SK-N-SH (cell line): ENCODE measurements around the gene ARHGEF11. TPM values are rescaled to one million over a fixed set of nuclear protein-coding genes. Genes with fewer than 3 reads are reported as not detected.

Experiments
- CTCF ChIA-PET: fragments of 300-600, 350-600 bp; formaldehyde crosslinking; extraction: SDS; loops from one replicate; lab custom pipeline; 2021; lab: Yijun Ruan, JAX
- POLR2A ChIA-PET: fragments of 350-600 bp; sonication (Branson Sonifier 250); formaldehyde crosslinking; extraction: SDS; loops from one replicate; lab custom pipeline; 2020; ENCODE audit warnings: antibody characterized with exemption, inconsistent platforms; lab: Yijun Ruan, JAX
- DNase-seq: peaks from one replicate; pipeline ENCODE4 v3.0.0; 2012
- H2AFZ ChIP-seq: fragments of 200-600 bp; sonication (generic); 2 replicates; pipeline ENCODE4 v1.8.1; 2016; ENCODE audit warnings: antibody characterized with exemption, mild to moderate bottlenecking, low read depth
- H3F3A ChIP-seq: fragments of 200-600 bp; sonication (generic); replicated peaks from 2 replicates; pipeline ENCODE3; 2016; ENCODE audit warnings: antibody characterized with exemption, mild to moderate bottlenecking; ENCODE audit not compliant: insufficient read depth
- H3K27ac ChIP-seq, 2 experiments: fragments of 200-500 bp in 1 of 2; fragments of 200-600 bp in 1 of 2; sonication (Bioruptor generic) in 1 of 2; sonication (generic), shearing (Covaris generic) in 1 of 2; 2 replicates each; pipeline versions ENCODE4 v1.5.1 to v1.6.1; 2014 to 2016; ENCODE audit warnings: low read depth in 2 of 2, inconsistent platforms in 1 of 2, low read length in 1 of 2, mild to moderate bottlenecking in 1 of 2, mixed read lengths in 1 of 2
- H3K27me3 ChIP-seq: fragments of 200-600 bp; sonication (generic), shearing (Covaris generic); 2 replicates; pipeline ENCODE4 v1.6.1; 2016; ENCODE audit warnings: mixed run types; ENCODE audit not compliant: insufficient read depth
- H3K36me3 ChIP-seq, 2 experiments: fragments of 200-500 bp in 1 of 2; fragments of 200-600 bp in 1 of 2; sonication (Bioruptor generic) in 1 of 2; sonication (generic) in 1 of 2; replicated peaks in 1 of 2; 2 replicates each; pipeline versions ENCODE3 to v1.5.1; 2014 to 2016; ENCODE audit warnings: low read length in 1 of 2, mild to moderate bottlenecking in 1 of 2; ENCODE audit not compliant: insufficient read depth in 2 of 2, control insufficient read depth in 1 of 2
- H3K4me1 ChIP-seq, 2 experiments: fragments of 200-500 bp in 1 of 2; fragments of 200-600 bp in 1 of 2; sonication (Bioruptor generic) in 1 of 2; sonication (generic), shearing (Covaris generic) in 1 of 2; 2 replicates each; pipeline versions ENCODE4 v1.5.1 to v1.6.1; 2014 to 2016; ENCODE audit warnings: low read depth in 1 of 2, low read length in 1 of 2, mixed run types in 1 of 2; ENCODE audit not compliant: insufficient read depth in 2 of 2, control insufficient read depth in 1 of 2
- H3K4me2 ChIP-seq: fragments of 200-600 bp; sonication (generic), shearing (Covaris generic); 2 replicates; pipeline ENCODE4 v1.6.1; 2017; ENCODE audit warnings: mixed run types
- H3K4me3 ChIP-seq, 2 experiments: fragments of 200-500 bp in 1 of 2; fragments of 200-600 bp in 1 of 2; sonication (Bioruptor generic) in 1 of 2; sonication (generic), shearing (Covaris generic) in 1 of 2; 2 replicates each; pipeline versions ENCODE4 v1.5.1 to v1.8.1; 2014 to 2016; ENCODE audit warnings: low read depth in 2 of 2, inconsistent platforms in 1 of 2, low read length in 1 of 2, mild to moderate bottlenecking in 1 of 2, mixed read lengths in 1 of 2, moderate library complexity in 1 of 2
- H3K79me2 ChIP-seq: fragments of 200-600 bp; sonication (generic); 2 replicates; pipeline ENCODE4 v1.8.1; 2017; ENCODE audit warnings: mild to moderate bottlenecking; ENCODE audit not compliant: insufficient read depth
- H3K9ac ChIP-seq: fragments of 200-600 bp; sonication (generic); 2 replicates; pipeline ENCODE4 v1.6.1; 2017; ENCODE audit warnings: mixed run types
- H3K9me2 ChIP-seq: fragments of 200-600 bp; sonication (generic); 2 replicates; pipeline ENCODE4 v1.6.1; 2017; ENCODE audit warnings: mixed run types
- H3K9me3 ChIP-seq: fragments of 200-600 bp; sonication (generic); 2 replicates; pipeline ENCODE4 v1.6.1; 2017; ENCODE audit warnings: mixed run types, mild to moderate bottlenecking, moderate library complexity
- H4K20me1 ChIP-seq: fragments of 200-600 bp; sonication (generic); 2 replicates; pipeline ENCODE4 v1.6.1; 2017; ENCODE audit warnings: mild to moderate bottlenecking, mixed run types; ENCODE audit not compliant: insufficient read depth
- ELF1 ChIP-seq: IDR thresholded peaks from 2 replicates; pipeline ENCODE4 v1.4.0; 2012
- FOSL2 ChIP-seq: IDR thresholded peaks from 2 replicates; pipeline ENCODE4 v1.4.0; 2012; ENCODE audit warnings: low read depth, mild to moderate bottlenecking, moderate library complexity, borderline replicate concordance
- GATA2 ChIP-seq: sonication (generic); formaldehyde crosslinking; IDR thresholded peaks from 2 replicates; pipeline ENCODE4 v1.5.0; 2020; ENCODE audit warnings: mild to moderate bottlenecking, missing genetic modification reagents
- JUND ChIP-seq: IDR thresholded peaks from 2 replicates; pipeline ENCODE4 v1.4.0; 2012
- MXI1 ChIP-seq: IDR thresholded peaks from 2 replicates; pipeline ENCODE4 v1.6.1; 2012; ENCODE audit warnings: mild to moderate bottlenecking, low read depth, low read length, improper control_type of control experiment
- RFX5 ChIP-seq: IDR thresholded peaks from 2 replicates; pipeline ENCODE4 v1.6.1; 2012; ENCODE audit warnings: mild to moderate bottlenecking, improper control_type of control experiment, low read length
- RXRA ChIP-seq: IDR thresholded peaks from 2 replicates; pipeline ENCODE4 v1.4.0; 2012; ENCODE audit warnings: low read depth, mild to moderate bottlenecking, borderline replicate concordance
- SIN3A ChIP-seq: IDR thresholded peaks from 2 replicates; pipeline ENCODE4 v1.6.1; 2012; ENCODE audit warnings: low read depth, mild to moderate bottlenecking, low read length, moderate library complexity, borderline replicate concordance
- TAF1 ChIP-seq: IDR thresholded peaks from 2 replicates; pipeline ENCODE4 v1.6.1; 2012; ENCODE audit warnings: low read depth, mild to moderate bottlenecking, low read length, moderate library complexity, borderline replicate concordance
- TCF12 ChIP-seq: IDR thresholded peaks from 2 replicates; pipeline ENCODE4 v1.4.0; 2012
- WGBS: methylation state at CpG from one replicate; pipeline ENCODE4 v1.1.6; 2017; ENCODE audit warnings: low lambda C conversion rate; 5-methylcytosine and 5-hydroxymethylcytosine counted together
- polyA plus RNA-seq, 3 experiments: library from polyadenylated mRNA; depleted of rRNA; stranded (reverse); fragments of >200 nt; gene quantifications; 2 replicates each; pipeline ENCODE4 v1.2.3, GENCODE V29; 2012
- TF ChIP-seq, protein P1 (sequence below): fragments of 200-600 bp; sonication (generic); IDR thresholded peaks from 2 replicates; pipeline ENCODE4 v1.6.1; 2017; ENCODE audit warnings: antibody characterized with exemption, mild to moderate bottlenecking, moderate library complexity
- TF ChIP-seq, protein P2 (sequence below): fragments of 150-350 bp; IDR thresholded peaks from 2 replicates; pipeline ENCODE4 v1.6.1; 2017; ENCODE audit warnings: antibody characterized with exemption, low read length, low read depth, borderline replicate concordance
- TF ChIP-seq, protein P3 (sequence below): IDR thresholded peaks from 2 replicates; pipeline ENCODE4 v1.4.0; 2012; ENCODE audit warnings: low read depth, borderline replicate concordance

The ARHGEF11 gene
- polyA plus RNA-seq, 1 of the 3 experiments (the other 2 are of a cell fraction) = 19.0 TPM

DNA sequence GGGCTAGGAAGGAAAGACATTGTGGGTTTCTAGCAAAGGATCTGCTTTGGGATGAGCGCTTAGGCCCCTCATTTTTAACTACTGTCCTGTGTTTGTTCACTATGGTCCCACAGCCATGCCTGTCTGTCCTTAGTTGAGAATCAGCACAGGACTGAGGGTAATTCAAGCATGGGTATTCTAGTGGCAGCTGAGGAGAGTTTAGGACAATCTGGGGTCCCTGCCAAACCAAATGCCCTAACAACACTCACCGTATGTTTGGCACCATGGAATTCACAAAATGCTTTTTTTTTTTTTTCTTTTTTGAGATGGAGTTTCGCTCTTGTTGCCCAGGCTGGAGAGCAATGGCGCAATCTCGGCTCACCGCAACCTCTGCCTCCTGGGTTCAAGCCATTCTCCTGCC is 10.4 kb downstream of the ARHGEF11 start:
- H3K4me2 ChIP-seq = no peak overlapping the region
- peaks cover 60% of the 10 kb centered on the region for H3K79me2 ChIP-seq
- no peak for TF ChIP-seq SIN3A
- TF ChIP-seq, protein P1, sequence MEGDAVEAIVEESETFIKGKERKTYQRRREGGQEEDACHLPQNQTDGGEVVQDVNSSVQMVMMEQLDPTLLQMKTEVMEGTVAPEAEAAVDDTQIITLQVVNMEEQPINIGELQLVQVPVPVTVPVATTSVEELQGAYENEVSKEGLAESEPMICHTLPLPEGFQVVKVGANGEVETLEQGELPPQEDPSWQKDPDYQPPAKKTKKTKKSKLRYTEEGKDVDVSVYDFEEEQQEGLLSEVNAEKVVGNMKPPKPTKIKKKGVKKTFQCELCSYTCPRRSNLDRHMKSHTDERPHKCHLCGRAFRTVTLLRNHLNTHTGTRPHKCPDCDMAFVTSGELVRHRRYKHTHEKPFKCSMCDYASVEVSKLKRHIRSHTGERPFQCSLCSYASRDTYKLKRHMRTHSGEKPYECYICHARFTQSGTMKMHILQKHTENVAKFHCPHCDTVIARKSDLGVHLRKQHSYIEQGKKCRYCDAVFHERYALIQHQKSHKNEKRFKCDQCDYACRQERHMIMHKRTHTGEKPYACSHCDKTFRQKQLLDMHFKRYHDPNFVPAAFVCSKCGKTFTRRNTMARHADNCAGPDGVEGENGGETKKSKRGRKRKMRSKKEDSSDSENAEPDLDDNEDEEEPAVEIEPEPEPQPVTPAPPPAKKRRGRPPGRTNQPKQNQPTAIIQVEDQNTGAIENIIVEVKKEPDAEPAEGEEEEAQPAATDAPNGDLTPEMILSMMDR = no peak
- TF ChIP-seq ELF1 = no peak
- no peak for TF ChIP-seq RXRA
- no peak for TF ChIP-seq MXI1
- TF ChIP-seq TAF1 = no peak
- TF ChIP-seq, all 33 proteins: peak for 0
- Histone ChIP-seq H3K9ac (no peak overlapping the region), H2AFZ (no peak overlapping the region), H3K9me3 (no peaks in the 10 kb centered on the region), H3F3A (no peaks in the 10 kb centered on the region), H3K4me1 (peaks cover 0 to 14% of the 10 kb centered on the region in 2 experiments; a peak in 1 of 4 replicates), H3K9me2 (no peaks in the 10 kb centered on the region), H4K20me1 (peaks cover 47% of the 10 kb centered on the region), H3K27ac (no peak overlapping the region), H3K36me3 (peaks cover 0 to 3% of the 10 kb centered on the region in 2 experiments), H3K4me3 (no peak overlapping the region), H3K27me3 (no peaks in the 10 kb centered on the region)
- POLR2A ChIA-PET = no interaction called here
- WGBS = 93% methylated on average over 6 of the region's 6 CpGs
- CTCF ChIA-PET = interaction anchor here (0.6 kb wide), 1 partner anchor 24 kb away, joined by 3 read pairs; no protein-coding TSS in a partner anchor
- DNase-seq = no peak

DNA sequence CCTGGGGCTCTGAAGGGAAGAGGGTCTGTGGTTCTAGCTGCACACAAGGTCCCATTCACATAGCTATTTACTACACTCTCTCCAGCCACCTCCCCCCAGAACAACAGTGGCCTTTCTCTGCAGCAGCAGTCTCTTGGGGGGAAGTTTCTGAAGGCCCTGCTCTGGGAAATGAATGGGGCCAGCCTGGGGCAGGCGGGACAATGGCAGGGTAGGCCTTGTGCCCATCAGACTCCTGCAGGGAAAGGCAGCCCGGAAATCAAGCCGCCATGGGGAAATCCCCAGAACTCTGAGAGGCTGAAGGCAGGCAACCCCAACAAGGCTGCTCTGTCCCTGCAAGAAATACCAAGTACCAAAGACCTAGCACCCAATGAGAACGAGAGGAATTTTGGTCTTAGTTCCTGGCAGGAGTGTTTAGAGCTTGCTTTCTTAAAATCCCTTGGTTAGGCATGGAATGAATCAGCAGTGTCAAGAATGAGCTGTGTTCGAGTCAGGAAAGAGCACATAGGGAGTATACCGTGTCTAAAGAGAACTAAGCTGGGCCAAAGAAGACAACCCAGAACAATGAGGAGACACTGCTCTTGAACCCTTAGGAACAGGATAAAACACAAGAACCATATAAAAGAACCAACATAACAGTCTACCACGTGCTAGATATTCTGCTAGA is 11.3 kb downstream of the ARHGEF11 start:
- TF ChIP-seq, protein P1 = no peak
- TF ChIP-seq, protein P2, sequence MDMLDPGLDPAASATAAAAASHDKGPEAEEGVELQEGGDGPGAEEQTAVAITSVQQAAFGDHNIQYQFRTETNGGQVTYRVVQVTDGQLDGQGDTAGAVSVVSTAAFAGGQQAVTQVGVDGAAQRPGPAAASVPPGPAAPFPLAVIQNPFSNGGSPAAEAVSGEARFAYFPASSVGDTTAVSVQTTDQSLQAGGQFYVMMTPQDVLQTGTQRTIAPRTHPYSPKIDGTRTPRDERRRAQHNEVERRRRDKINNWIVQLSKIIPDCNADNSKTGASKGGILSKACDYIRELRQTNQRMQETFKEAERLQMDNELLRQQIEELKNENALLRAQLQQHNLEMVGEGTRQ = no peak
- TF ChIP-seq FOSL2 (no peak), TAF1 (no peak), JUND (no peak), TCF12 (no peak), GATA2 (CRISPR knock-in tag) (no peak), ELF1 (no peak), RXRA (no peak), RFX5 (no peak)
- TF ChIP-seq, protein P3, sequence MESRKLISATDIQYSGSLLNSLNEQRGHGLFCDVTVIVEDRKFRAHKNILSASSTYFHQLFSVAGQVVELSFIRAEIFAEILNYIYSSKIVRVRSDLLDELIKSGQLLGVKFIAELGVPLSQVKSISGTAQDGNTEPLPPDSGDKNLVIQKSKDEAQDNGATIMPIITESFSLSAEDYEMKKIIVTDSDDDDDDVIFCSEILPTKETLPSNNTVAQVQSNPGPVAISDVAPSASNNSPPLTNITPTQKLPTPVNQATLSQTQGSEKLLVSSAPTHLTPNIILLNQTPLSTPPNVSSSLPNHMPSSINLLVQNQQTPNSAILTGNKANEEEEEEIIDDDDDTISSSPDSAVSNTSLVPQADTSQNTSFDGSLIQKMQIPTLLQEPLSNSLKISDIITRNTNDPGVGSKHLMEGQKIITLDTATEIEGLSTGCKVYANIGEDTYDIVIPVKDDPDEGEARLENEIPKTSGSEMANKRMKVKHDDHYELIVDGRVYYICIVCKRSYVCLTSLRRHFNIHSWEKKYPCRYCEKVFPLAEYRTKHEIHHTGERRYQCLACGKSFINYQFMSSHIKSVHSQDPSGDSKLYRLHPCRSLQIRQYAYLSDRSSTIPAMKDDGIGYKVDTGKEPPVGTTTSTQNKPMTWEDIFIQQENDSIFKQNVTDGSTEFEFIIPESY = no peak
- TF ChIP-seq, all 33 proteins: peak for 0
- Histone ChIP-seq H2AFZ (no peak overlapping the region), H3K4me1 (peaks cover 0 to 14% of the 10 kb centered on the region in 2 experiments; a peak in 1 of 4 replicates), H3K4me2 (no peak overlapping the region), H3K9me3 (no peaks in the 10 kb centered on the region), H3K27me3 (no peaks in the 10 kb centered on the region), H3F3A (no peaks in the 10 kb centered on the region), H3K27ac (no peak overlapping the region), H4K20me1 (peaks cover 39% of the 10 kb centered on the region), H3K9me2 (no peaks in the 10 kb centered on the region), H3K9ac (no peak overlapping the region), H3K79me2 (peaks cover 56% of the 10 kb centered on the region), H3K4me3 (no peak overlapping the region), H3K36me3 (peaks cover 0 to 3% of the 10 kb centered on the region in 2 experiments)
- CTCF ChIA-PET = interaction anchor here (1.0 to 1.1 kb wide), 2 partner anchors 56 to 122 kb away, joined by 4 to 5 read pairs; no protein-coding TSS in a partner anchor
- DNase-seq = no peak
- WGBS = 95% methylated on average over 7 of the region's 7 CpGs
- POLR2A ChIA-PET = no interaction called here
